WI38 (cell line): ENCODE data around the gene TFDP2.

Source experiments
- H3K4me3 ChIP-seq: 2 replicates; pipeline ENCODE4 v1.5.1; 2011; ENCODE audit warnings: low read depth, mild to moderate bottlenecking, control low read depth, low read length
- CTCF ChIP-seq: IDR thresholded peaks from 2 replicates; pipeline ENCODE4 v1.5.1; 2012; ENCODE audit warnings: low read depth, mild to moderate bottlenecking, control low read depth, low read length

The TFDP2 gene

DNA sequence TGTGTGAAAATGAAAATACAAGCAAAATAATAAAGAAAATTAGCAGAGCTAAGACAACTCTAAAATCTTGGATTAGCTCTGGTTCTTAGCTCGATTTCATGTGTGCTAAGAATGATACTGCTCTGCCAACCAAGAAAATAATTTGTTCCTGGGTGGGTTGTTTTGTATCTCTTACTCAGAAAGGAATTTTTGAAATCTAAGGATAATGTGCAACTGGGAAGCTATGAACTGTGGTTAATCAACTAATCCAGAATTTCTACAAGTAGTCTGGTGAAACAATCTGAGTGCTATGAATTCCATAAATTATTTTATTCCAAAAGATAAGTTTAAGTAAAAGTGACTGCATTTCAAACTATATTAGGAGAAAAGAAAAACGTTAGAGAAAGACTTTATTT is 92.0 kb downstream of the TFDP2 start:
- TF ChIP-seq CTCF, result no peak
- no peak overlapping the region for H3K4me3 ChIP-seq

GRCh38 chr3:142056656-142057330 is 92.6 kb downstream of the TFDP2 start:
- no peak for TF ChIP-seq CTCF

GRCh38 chr3:142053835-142054234 is 95.5 kb downstream of the TFDP2 start:
- no peak overlapping the region for H3K4me3 ChIP-seq
- no peak for TF ChIP-seq CTCF

More at GRCh38 chr3:142056656-142057330, 92.6 kb downstream of the TFDP2 start:
- H3K4me3 ChIP-seq, result no peak overlapping the region

DNA sequence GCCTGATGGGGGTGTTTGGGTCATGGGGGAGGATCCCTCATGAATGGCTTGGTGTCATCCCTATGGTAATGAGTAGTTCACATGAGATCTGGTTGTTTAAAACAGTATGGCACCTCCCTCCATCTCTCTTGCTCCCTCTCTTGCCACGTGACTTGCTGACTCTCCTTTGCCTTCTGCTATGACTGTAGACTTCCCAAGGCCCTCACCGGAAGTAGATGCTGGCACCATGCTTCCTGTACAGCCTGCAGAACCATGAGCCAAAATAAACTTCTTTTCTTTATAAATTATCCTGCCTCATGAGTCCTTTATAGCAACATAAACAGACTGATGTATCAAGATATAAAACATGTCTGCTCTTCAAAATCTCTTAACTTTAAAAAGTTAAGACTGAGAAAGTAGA is 96.1 kb downstream of the TFDP2 start:
- H3K4me3 ChIP-seq, result no peak overlapping the region
- no peak for TF ChIP-seq CTCF

DNA sequence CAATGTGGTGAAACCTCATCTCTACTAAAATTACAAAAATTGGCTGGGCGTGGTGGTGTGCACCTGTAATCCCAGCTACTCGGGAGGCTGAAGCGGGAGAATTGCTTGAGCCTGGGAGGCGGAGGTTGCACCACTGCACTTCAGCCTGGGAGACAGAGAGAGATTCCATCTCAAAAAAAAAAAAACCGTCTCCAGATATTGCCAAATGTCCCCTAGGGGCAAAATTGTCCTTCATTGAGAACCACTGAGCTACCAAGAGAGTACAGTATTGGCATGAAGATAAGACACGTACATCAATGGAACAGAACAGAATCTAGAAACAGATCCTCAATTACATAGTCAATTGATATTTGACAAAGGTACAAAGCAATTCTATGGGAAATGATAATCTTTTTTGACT is 98.0 kb downstream of the TFDP2 start:
- no peak for TF ChIP-seq CTCF
- H3K4me3 ChIP-seq, result no peak overlapping the region

DNA sequence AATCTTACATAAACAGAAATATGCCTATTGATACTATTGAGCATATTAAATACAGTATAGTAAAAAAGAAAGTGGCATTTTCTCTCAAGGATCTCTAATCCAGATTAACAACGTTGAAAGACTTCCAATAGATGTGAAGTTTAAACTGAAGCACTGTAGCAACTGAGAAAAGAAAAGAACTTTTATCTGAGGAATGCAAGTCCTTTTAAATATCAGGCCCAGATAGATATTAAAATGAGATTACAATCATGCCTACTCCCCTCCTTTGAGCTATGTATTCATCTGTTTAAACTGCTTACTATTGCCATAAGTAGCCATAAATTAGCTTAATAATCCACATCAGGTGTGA is 102.3 kb downstream of the TFDP2 start:
- TF ChIP-seq CTCF, result no peak
- H3K4me3 ChIP-seq, result no peak overlapping the region

DNA sequence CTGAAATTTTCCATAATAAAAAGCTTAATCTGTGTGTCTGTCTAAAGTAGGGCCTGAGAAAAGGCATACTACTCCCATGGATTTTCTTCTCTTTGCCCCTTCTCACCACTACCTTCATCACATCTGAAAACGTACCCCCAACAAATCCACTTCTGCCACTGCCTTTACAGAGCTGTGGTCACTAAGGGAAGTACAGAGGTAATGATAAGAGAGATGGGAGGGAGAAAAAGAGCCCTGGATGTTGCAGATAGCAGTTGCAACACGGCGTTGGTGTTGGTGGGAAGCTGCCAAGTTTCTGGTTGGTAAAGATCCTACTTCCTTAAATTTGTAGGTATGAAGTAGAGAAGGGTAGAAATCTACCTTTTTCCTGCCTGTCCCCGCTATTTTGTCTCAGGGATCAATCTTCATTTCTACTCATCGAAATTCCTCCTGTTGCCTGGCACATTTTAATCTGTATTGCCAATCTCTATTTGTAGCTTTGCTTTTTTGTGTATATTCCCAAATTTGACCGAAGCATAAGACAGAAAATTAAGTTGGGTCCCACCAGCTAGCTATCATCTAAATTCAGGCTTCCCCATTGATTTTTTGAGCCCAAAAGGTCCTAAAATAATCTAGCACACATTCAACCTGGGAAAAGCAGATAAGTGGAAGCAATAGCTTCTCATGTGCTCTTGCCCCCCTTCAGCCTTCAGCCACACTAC is 102.9 kb downstream of the TFDP2 start:
- no peak for TF ChIP-seq CTCF
- no peak overlapping the region for H3K4me3 ChIP-seq
